Measurements from ENCODE around the gene DLGAP1. TPM values are rescaled to one million over a fixed set of nuclear protein-coding genes. Genes with fewer than 3 reads are reported as not detected.

Gene DLGAP1
- total and polyA plus RNA-seq, 10 of the 15 experiments (the other 5 are each of a cell fraction or from before 2014, with no cell fraction given) = 0.23 to 27.6 (median 1.9) TPM

DNA sequence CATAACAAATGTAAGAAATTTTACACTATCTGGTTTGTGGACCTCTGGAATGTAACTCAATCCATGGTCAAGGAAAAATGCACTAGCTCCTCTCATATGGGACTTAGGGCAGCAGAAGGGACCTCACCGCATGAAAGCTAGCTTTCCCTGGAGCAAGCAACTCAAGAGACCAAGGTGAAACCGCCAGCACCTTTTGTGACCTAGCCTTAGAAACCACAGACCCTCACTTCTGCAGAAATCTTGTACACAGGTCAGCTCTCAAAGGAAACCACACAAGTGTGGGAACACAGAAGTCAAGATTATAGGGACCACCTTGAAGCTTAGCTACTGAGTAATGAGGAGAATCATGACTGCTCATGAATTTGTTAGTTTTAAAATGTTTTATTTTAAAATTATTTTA lies 222.5 kb downstream of the DLGAP1 start (continued):
- TF ChIP-seq E2F8 (IDR thresholded peaks at IDR 0.05; ENCODE audit: low read depth, partially characterized antibody) = no peak
- TF ChIP-seq, protein P1, sequence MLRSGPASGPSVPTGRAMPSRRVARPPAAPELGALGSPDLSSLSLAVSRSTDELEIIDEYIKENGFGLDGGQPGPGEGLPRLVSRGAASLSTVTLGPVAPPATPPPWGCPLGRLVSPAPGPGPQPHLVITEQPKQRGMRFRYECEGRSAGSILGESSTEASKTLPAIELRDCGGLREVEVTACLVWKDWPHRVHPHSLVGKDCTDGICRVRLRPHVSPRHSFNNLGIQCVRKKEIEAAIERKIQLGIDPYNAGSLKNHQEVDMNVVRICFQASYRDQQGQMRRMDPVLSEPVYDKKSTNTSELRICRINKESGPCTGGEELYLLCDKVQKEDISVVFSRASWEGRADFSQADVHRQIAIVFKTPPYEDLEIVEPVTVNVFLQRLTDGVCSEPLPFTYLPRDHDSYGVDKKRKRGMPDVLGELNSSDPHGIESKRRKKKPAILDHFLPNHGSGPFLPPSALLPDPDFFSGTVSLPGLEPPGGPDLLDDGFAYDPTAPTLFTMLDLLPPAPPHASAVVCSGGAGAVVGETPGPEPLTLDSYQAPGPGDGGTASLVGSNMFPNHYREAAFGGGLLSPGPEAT (IDR thresholded peaks at IDR 0.05; ENCODE audit: low read depth) = peak; percentile 42; the same call in 1 of the 2 replicates
- no peak for TF ChIP-seq NBN (IDR thresholded peaks at IDR 0.05)
- peak; percentile 59; the same call in 1 of the 2 replicates for TF ChIP-seq MTA2 (IDR thresholded peaks at IDR 0.05; ENCODE audit: low read depth)
- TF ChIP-seq IKZF2 (IDR thresholded peaks at IDR 0.05) = peak; percentile 91 to 94

- Histone ChIP-seq H3K27ac (ENCODE audit: control insufficient read depth, insufficient read depth) (no peak overlapping the region), H3K4me2 (ENCODE audit: control insufficient read depth, insufficient read depth) (no peak overlapping the region), H3K27me3 (replicated peaks in 1 of 2; ENCODE audit: control insufficient read depth in 2 of 2, insufficient read depth in 2 of 2, low read length in 1 of 2) (no peaks in the 10 kb centered on the region), H3K9ac (ENCODE audit: control insufficient read depth, insufficient read depth, low read length) (no peak overlapping the region), H3K79me2 (ENCODE audit: control insufficient read depth, insufficient read depth, low read length) (no peaks in the 10 kb centered on the region), H3K4me3 (no peak overlapping the region), H3K4me1 (ENCODE audit: control insufficient read depth, insufficient read depth, low read length) (no peaks in the 10 kb centered on the region), H2AFZ (ENCODE audit: control insufficient read depth, low read depth, low read length) (no peak overlapping the region), H3K36me3 (ENCODE audit: control insufficient read depth in 2 of 2, insufficient read depth in 2 of 2, low read length in 1 of 2) (no peaks in the 10 kb centered on the region), H4K20me1 (ENCODE audit: control insufficient read depth, insufficient read depth) (no peaks in the 10 kb centered on the region), H3K9me3 (replicated peaks; ENCODE audit: control insufficient read depth, insufficient read depth, low read length) (no peaks in the 10 kb centered on the region; the same call in 2 of the 3 replicates)
- BruUV-seq (replicated peaks) = no TSS peak
- RAD21 ChIA-PET (ENCODE audit: unreplicated experiment) = interaction anchor here (0.8 to 6.7 kb wide), 19 partner anchors 10 to 220 kb away, joined by 3 to 82 read pairs (median 5); no protein-coding TSS in a partner anchor
- intact Hi-C loops (cut with micrococcal nuclease; ENCODE audit: unreplicated experiment) (loop anchor here (10.0 kb wide), 1 partner anchor 404 kb away; no protein-coding TSS in a partner anchor), in situ Hi-C loops (cut with MboI) (no loop called here)
- FAIRE-seq (no peak), DNase-seq (ENCODE audit: low read depth, low spot score) (no peak), ATAC-seq (peak; percentile 61)
- POLR2A ChIA-PET = interaction anchor here (5.9 kb wide), 1 partner anchor 20 kb away, joined by 29 read pairs; no protein-coding TSS in a partner anchor
- CTCF ChIA-PET = interaction anchor here (0.7 to 3.5 kb wide), 7 partner anchors 20 to 131 kb away, joined by 3 to 9 read pairs (median 4); no protein-coding TSS in a partner anchor
- SMC1A ChIA-PET (ENCODE audit: uncharacterized antibody, unreplicated experiment) = interaction anchor here (0.8 to 10.5 kb wide), 15 partner anchors 13 to 154 kb away, joined by 3 to 222 read pairs (median 7); no protein-coding TSS in a partner anchor
- no peak for TF ChIP-seq CHD2 (IDR thresholded peaks at IDR 0.05; ENCODE audit: borderline replicate concordance, low read depth, low read length)
- no peak for TF ChIP-seq SMC3 (IDR thresholded peaks at IDR 0.05; ENCODE audit: borderline replicate concordance, low read length)
- no peak for TF ChIP-seq POU2F2 (IDR thresholded peaks at IDR 0.05; ENCODE audit: borderline replicate concordance, low read depth, low read length)
- no peak for TF ChIP-seq EP300 (IDR thresholded peaks at IDR 0.05; ENCODE audit: borderline replicate concordance in 1 of 2, control insufficient read depth in 1 of 2, low read depth in 2 of 2, low read length in 2 of 2)
- no peak for TF ChIP-seq ZNF384 (IDR thresholded peaks at IDR 0.05; ENCODE audit: borderline replicate concordance, low read depth, low read length)
- TF ChIP-seq ZNF687 (IDR thresholded peaks at IDR 0.05) = no peak
- TF ChIP-seq NR2F1 (conservative IDR thresholded peaks at IDR 0.05) = no peak
- TF ChIP-seq TCF7 (IDR thresholded peaks at IDR 0.05; ENCODE audit: borderline replicate concordance) = no peak
Measured at GRCh38 chr18:4231260-4231659, 223.8 kb downstream of the DLGAP1 start.
